ENCODE measurements around the gene TRNP1.

DNA sequence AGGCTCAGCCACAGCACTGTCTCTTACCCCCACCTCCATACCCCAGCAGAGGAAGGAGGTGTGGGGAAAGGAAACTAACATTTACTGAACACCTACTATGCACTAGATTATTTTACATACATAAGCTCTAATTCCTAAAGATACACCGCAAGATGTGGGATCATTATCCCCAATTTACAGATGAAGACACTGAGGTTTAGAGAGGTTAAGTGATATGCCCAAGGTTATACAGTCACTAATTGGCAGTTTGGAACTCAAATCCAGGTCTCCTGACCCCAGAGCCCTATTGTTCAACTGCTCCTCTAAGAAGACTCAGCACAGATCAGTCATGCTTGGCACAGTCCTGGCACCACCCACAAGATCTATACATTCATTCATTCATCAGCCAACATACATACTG lies 22.9 kb downstream of the TRNP1 start:
- TF ChIP-seq, protein P1, sequence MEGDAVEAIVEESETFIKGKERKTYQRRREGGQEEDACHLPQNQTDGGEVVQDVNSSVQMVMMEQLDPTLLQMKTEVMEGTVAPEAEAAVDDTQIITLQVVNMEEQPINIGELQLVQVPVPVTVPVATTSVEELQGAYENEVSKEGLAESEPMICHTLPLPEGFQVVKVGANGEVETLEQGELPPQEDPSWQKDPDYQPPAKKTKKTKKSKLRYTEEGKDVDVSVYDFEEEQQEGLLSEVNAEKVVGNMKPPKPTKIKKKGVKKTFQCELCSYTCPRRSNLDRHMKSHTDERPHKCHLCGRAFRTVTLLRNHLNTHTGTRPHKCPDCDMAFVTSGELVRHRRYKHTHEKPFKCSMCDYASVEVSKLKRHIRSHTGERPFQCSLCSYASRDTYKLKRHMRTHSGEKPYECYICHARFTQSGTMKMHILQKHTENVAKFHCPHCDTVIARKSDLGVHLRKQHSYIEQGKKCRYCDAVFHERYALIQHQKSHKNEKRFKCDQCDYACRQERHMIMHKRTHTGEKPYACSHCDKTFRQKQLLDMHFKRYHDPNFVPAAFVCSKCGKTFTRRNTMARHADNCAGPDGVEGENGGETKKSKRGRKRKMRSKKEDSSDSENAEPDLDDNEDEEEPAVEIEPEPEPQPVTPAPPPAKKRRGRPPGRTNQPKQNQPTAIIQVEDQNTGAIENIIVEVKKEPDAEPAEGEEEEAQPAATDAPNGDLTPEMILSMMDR (conservative IDR thresholded peaks at IDR 0.05; ENCODE audit: low read length): no peak
- no peak for TF ChIP-seq EZH2phosphoT487 (IDR thresholded peaks at IDR 0.05; ENCODE audit: borderline replicate concordance, low read depth, low read length)

Data from OCI-LY7 (cell line).